HEK293 (cell line): Measurements from ENCODE around the gene SLC8A3.

Experiments
- CTCF ChIP-seq: fragments of 450-650 bp; formaldehyde crosslinking; IDR thresholded peaks from 2 replicates; pipeline ENCODE4 v1.5.1; 2016; ENCODE audit warnings: missing biosample characterization, missing genetic modification characterization
- GLIS1 ChIP-seq: fragments of 450-650 bp; formaldehyde crosslinking; IDR thresholded peaks from 2 replicates; pipeline ENCODE4 v1.5.1; 2016; ENCODE audit warnings: missing biosample characterization, missing genetic modification characterization
- OVOL3 ChIP-seq: fragments of 450-650 bp; formaldehyde crosslinking; IDR thresholded peaks from 2 replicates; pipeline ENCODE4 v1.5.1; 2016; ENCODE audit warnings: missing biosample characterization, missing genetic modification characterization
- PRDM10 ChIP-seq: fragments of 450-650 bp; formaldehyde crosslinking; IDR thresholded peaks from 2 replicates; pipeline ENCODE4 v1.5.1; 2016; ENCODE audit warnings: missing biosample characterization, missing genetic modification characterization
- REST ChIP-seq: fragments of 450-650 bp; formaldehyde crosslinking; IDR thresholded peaks from 2 replicates; pipeline ENCODE4 v1.5.1; 2016; ENCODE audit warnings: missing biosample characterization, missing genetic modification characterization
- TCF7L2 ChIP-seq: IDR thresholded peaks from 2 replicates; pipeline ENCODE4 v1.6.1; 2011; ENCODE audit warnings: low read depth, mild to moderate bottlenecking, inconsistent platforms, low read length, moderate library complexity, borderline replicate concordance
- ZBTB7A ChIP-seq: fragments of 450-650 bp; formaldehyde crosslinking; IDR thresholded peaks from 2 replicates; pipeline ENCODE4 v1.5.1; 2016; ENCODE audit warnings: low read depth, missing biosample characterization, missing genetic modification characterization
- ZFP41 ChIP-seq: fragments of 450-650 bp; formaldehyde crosslinking; IDR thresholded peaks from 2 replicates; pipeline ENCODE4 v1.5.1; 2016; ENCODE audit warnings: missing biosample characterization, missing genetic modification characterization, borderline replicate concordance
- ZNF362 ChIP-seq: fragments of 450-650 bp; formaldehyde crosslinking; IDR thresholded peaks from 2 replicates; pipeline ENCODE4 v1.5.1; 2016; ENCODE audit warnings: missing biosample characterization, missing genetic modification characterization
- ZNF423 ChIP-seq: fragments of 450-650 bp; formaldehyde crosslinking; IDR thresholded peaks from 2 replicates; pipeline ENCODE4 v1.5.1; 2016; ENCODE audit warnings: missing biosample characterization, missing genetic modification characterization
- ZNF558 ChIP-seq: fragments of 450-650 bp; formaldehyde crosslinking; IDR thresholded peaks from 2 replicates; pipeline ENCODE4 v1.5.1; 2016; ENCODE audit warnings: missing biosample characterization, missing genetic modification characterization
- ZNF76 ChIP-seq: fragments of 450-650 bp; formaldehyde crosslinking; IDR thresholded peaks from 2 replicates; pipeline ENCODE4; 2016; ENCODE audit warnings: low read depth, missing biosample characterization, missing genetic modification characterization, borderline replicate concordance
- ZSCAN5A ChIP-seq: fragments of 450-650 bp; formaldehyde crosslinking; IDR thresholded peaks from 2 replicates; pipeline ENCODE4 v1.5.1; 2016; ENCODE audit warnings: missing biosample characterization, missing genetic modification characterization

GRCh38 chr14:70036665-70037064, 152.1 kb downstream of the SLC8A3 start:
- no peak for TF ChIP-seq TCF7L2
- TF ChIP-seq ZNF423 = no peak
- TF ChIP-seq PRDM10 = no peak
- TF ChIP-seq ZNF76 (tag by site-specific recombination) = no peak
- no peak for TF ChIP-seq CTCF (tag by site-specific recombination)
- no peak for TF ChIP-seq ZSCAN5A (tag by site-specific recombination)
- TF ChIP-seq OVOL3 (tag by site-specific recombination) = no peak
- TF ChIP-seq GLIS1 (tag by site-specific recombination) = no peak
- TF ChIP-seq ZBTB7A (tag by site-specific recombination) = no peak
- no peak for TF ChIP-seq ZFP41 (tag by site-specific recombination)
- peak; percentile 81 for TF ChIP-seq REST (tag by site-specific recombination)
- no peak for TF ChIP-seq ZNF362 (tag by site-specific recombination)
- TF ChIP-seq ZNF558 (tag by site-specific recombination) = no peak
